GM12878 (cell line): ENCODE measurements around the gene SLC25A44. TPM values are rescaled to one million over a fixed set of nuclear protein-coding genes. Genes with fewer than 3 reads are reported as not detected.

Experiments
- ATAC-seq: fragments of 200-7000 bp; cut with Tn5 transposase; 3 replicates; pipeline ENCODE4 v1.9.1; 2020; ENCODE audit warnings: mild to moderate bottlenecking, moderate library complexity
- BruUV-seq: library from RNA; stranded (reverse); fragments of 400-500 nt; replicated peaks from 2 replicates; lab custom pipeline; 2021; lab: Mats Ljungman, UMichigan
- CTCF ChIA-PET: fragments of 300-600 bp; sonication (Branson Sonifier 250); formaldehyde crosslinking; extraction: SDS; loops from one replicate; lab custom pipeline; 2021; ENCODE audit warnings: inconsistent platforms; lab: Yijun Ruan, JAX
- POLR2A ChIA-PET: fragments of 350-600 bp; formaldehyde crosslinking; extraction: SDS; loops from one replicate; lab custom pipeline; 2021; ENCODE audit warnings: inconsistent platforms; lab: Charles Lee
- RAD21 ChIA-PET: fragments of 300-600 bp; sonication (Branson Sonifier 250); formaldehyde crosslinking; loops from one replicate; lab custom pipeline; 2023; ENCODE audit warnings: antibody characterized with exemption; ENCODE audit not compliant: unreplicated experiment; lab: Charles Lee
- SMC1A ChIA-PET: fragments of 300-600 bp; sonication (Branson Sonifier 250); formaldehyde crosslinking; loops from one replicate; lab custom pipeline; 2023; ENCODE audit not compliant: unreplicated experiment, uncharacterized antibody; lab: Charles Lee
- DNase-seq: peaks from one replicate; pipeline ENCODE4 v3.0.0-alpha.2; 2011; ENCODE audit warnings: low read depth, low spot score
- FAIRE-seq: peaks from 3 replicates; lab custom pipeline; 2011; peaks lifted over from hg19 to GRCh38; lab: Jason Lieb, UNC
- H2AFZ ChIP-seq: 2 replicates; pipeline ENCODE4 v1.6.0; 2011; ENCODE audit warnings: low read depth, low read length, control low read depth; ENCODE audit not compliant: control insufficient read depth
- H3K27ac ChIP-seq: 2 replicates; pipeline ENCODE4 v1.5.1; 2011; ENCODE audit warnings: control low read depth; ENCODE audit not compliant: control insufficient read depth, insufficient read depth
- H3K27me3 ChIP-seq, 2 experiments: replicated peaks in 1 of 2; 2 replicates each; pipeline versions ENCODE4 v1.6.0 to v1.6.1; 2011; ENCODE audit warnings: low read length in 1 of 2; ENCODE audit not compliant: control insufficient read depth in 2 of 2, insufficient read depth in 2 of 2
- H3K36me3 ChIP-seq, 2 experiments: 2 replicates each; pipeline ENCODE4 v1.5.1; 2011; ENCODE audit warnings: low read length in 1 of 2; ENCODE audit not compliant: control insufficient read depth in 2 of 2, insufficient read depth in 2 of 2
- H3K4me1 ChIP-seq: 2 replicates; pipeline ENCODE4 v1.6.1; 2011; ENCODE audit warnings: mild to moderate bottlenecking, low read length, moderate library complexity, mixed read lengths; ENCODE audit not compliant: control insufficient read depth, insufficient read depth
- H3K4me2 ChIP-seq: 2 replicates; pipeline ENCODE4 v1.6.0; 2011; ENCODE audit warnings: control low read depth; ENCODE audit not compliant: control insufficient read depth, insufficient read depth
- H3K4me3 ChIP-seq: fragments of 200-600 bp; sonication (generic); 2 replicates; pipeline ENCODE4 v1.5.1; 2016
- H3K79me2 ChIP-seq: 2 replicates; pipeline ENCODE4 v1.6.0; 2011; ENCODE audit warnings: low read length; ENCODE audit not compliant: control insufficient read depth, insufficient read depth
- H3K9ac ChIP-seq: 2 replicates; pipeline ENCODE4 v1.8.0; 2011; ENCODE audit warnings: low read length, control low read depth, mixed read lengths; ENCODE audit not compliant: control insufficient read depth, insufficient read depth
- H3K9me3 ChIP-seq: replicated peaks from 3 replicates; pipeline ENCODE4 v1.5.1; 2011; ENCODE audit warnings: mild to moderate bottlenecking, low read length; ENCODE audit not compliant: control insufficient read depth, insufficient read depth
- H4K20me1 ChIP-seq: 2 replicates; pipeline ENCODE4 v1.6.0; 2011; ENCODE audit not compliant: control insufficient read depth, insufficient read depth
- ATF7 ChIP-seq: fragments of 450-650 bp; IDR thresholded peaks from 2 replicates; pipeline ENCODE4 v1.6.1; 2016; ENCODE audit warnings: low read depth, mild to moderate bottlenecking
- BHLHE40 ChIP-seq, 2 experiments: fragments of 450-650 bp in 1 of 2; IDR thresholded peaks; 2 replicates each; pipeline ENCODE4 v1.6.1; 2011 to 2017; ENCODE audit warnings: low read depth in 2 of 2, borderline replicate concordance in 1 of 2, improper control_type of control experiment in 1 of 2, low read length in 1 of 2, mild to moderate bottlenecking in 1 of 2
- BMI1 ChIP-seq: fragments of 450-650 bp; IDR thresholded peaks from 2 replicates; pipeline ENCODE4 v1.6.1; 2016; ENCODE audit warnings: mild to moderate bottlenecking, moderate library complexity, borderline replicate concordance
- BRCA1 ChIP-seq: IDR thresholded peaks from 2 replicates; pipeline ENCODE4 v1.6.1; 2011; ENCODE audit warnings: low read depth, low read length, improper control_type of control experiment
- EP300 ChIP-seq, 2 experiments: fragments of 150-350 bp in 1 of 2; IDR thresholded peaks; 2 replicates each; pipeline ENCODE4 v1.6.1; 2011 to 2012; ENCODE audit warnings: low read depth in 2 of 2, low read length in 2 of 2, borderline replicate concordance in 1 of 2, improper control_type of control experiment in 1 of 2, inconsistent platforms in 1 of 2; ENCODE audit not compliant: control insufficient read depth in 1 of 2
- ETV6 ChIP-seq, 2 experiments: fragments of 450-650 bp in 1 of 2; IDR thresholded peaks in 1 of 2; conservative IDR thresholded peaks in 1 of 2; 2 replicates each; pipeline ENCODE4 v1.6.1; 2014; ENCODE audit warnings: antibody characterized with exemption in 1 of 2, borderline replicate concordance in 1 of 2, low read depth in 1 of 2, mild to moderate bottlenecking in 1 of 2, moderate library complexity in 1 of 2
- FOS ChIP-seq: IDR thresholded peaks from 3 replicates; pipeline ENCODE4 v1.6.1; 2011; ENCODE audit warnings: borderline replicate concordance; ENCODE audit not compliant: insufficient read length; ENCODE audit errors: extremely low read depth
- GATAD2B ChIP-seq: fragments of 450-650 bp; conservative IDR thresholded peaks from 2 replicates; pipeline ENCODE4 v1.6.1; 2017; ENCODE audit warnings: low read depth, mild to moderate bottlenecking, moderate library complexity
- HCFC1 ChIP-seq: fragments of 150-350 bp; IDR thresholded peaks from 2 replicates; pipeline ENCODE4 v1.6.1; 2014; ENCODE audit warnings: low read length
- HDAC6 ChIP-seq: fragments of 200-600 bp; sonication (generic); IDR thresholded peaks from one replicate; pipeline ENCODE4 v1.8.0; 2017; ENCODE audit warnings: antibody characterized with exemption; ENCODE audit not compliant: unreplicated experiment
- JUND ChIP-seq: IDR thresholded peaks from 2 replicates; pipeline ENCODE4 v1.6.1; 2012; ENCODE audit warnings: low read depth, mild to moderate bottlenecking, low read length, improper control_type of control experiment, moderate library complexity
- KLF5 ChIP-seq: fragments of 450-650 bp; IDR thresholded peaks from 2 replicates; pipeline ENCODE4 v1.6.1; 2014; ENCODE audit warnings: mild to moderate bottlenecking; ENCODE audit not compliant: partially characterized antibody
- NBN ChIP-seq: fragments of 450-650 bp; IDR thresholded peaks from 2 replicates; pipeline ENCODE4 v1.6.1; 2016
- POLR2A ChIP-seq: IDR thresholded peaks from 2 replicates; pipeline ENCODE4 v1.6.1; 2011; ENCODE audit warnings: low read depth, mild to moderate bottlenecking, low read length
- POLR2AphosphoS5 ChIP-seq: IDR thresholded peaks from 2 replicates; pipeline ENCODE4 v1.6.1; 2011; ENCODE audit warnings: mild to moderate bottlenecking, low read length, inconsistent platforms
- POU2F2 ChIP-seq: IDR thresholded peaks from 3 replicates; pipeline ENCODE4 v1.6.1; 2011; ENCODE audit warnings: low read depth, mild to moderate bottlenecking, low read length, borderline replicate concordance
- SPI1 ChIP-seq: IDR thresholded peaks from 2 replicates; pipeline ENCODE4 v1.6.1; 2011; ENCODE audit warnings: low read depth, mild to moderate bottlenecking, low read length, moderate library complexity, borderline replicate concordance; ENCODE audit not compliant: insufficient read depth
- ZNF24 ChIP-seq: fragments of 450-650 bp; IDR thresholded peaks from 2 replicates; pipeline ENCODE4 v1.6.1; 2017; ENCODE audit warnings: antibody characterized with exemption, mild to moderate bottlenecking
- WGBS: methylation state at CpG from one replicate; pipeline ENCODE4 v1.1.6; 2016; ENCODE audit warnings: low lambda C conversion rate; ENCODE audit not compliant: insufficient replicate concordance, insufficient coverage; ENCODE audit errors: missing lambda C conversion rate; 5-methylcytosine and 5-hydroxymethylcytosine counted together
- in situ Hi-C: fragments of 300-500 bp; cut with MboI; formaldehyde crosslinking; loops from 9 replicates; pipeline ENCODE4 v1.14.3; 2018; ENCODE audit warnings: mixed read lengths
- intact Hi-C: fragments of 100-400 bp; cut with micrococcal nuclease; formaldehyde crosslinking; loops from one replicate; pipeline ENCODE4 v1.14.2; 2022; ENCODE audit not compliant: unreplicated experiment
- polyA plus RNA-seq, 11 experiments: library from polyadenylated mRNA; depleted of rRNA in 4 of 11; unstranded in 6 of 11; stranded (reverse) in 5 of 11; fragments of >200 nt; fragmentation: Nextera tagmentation in 4 of 11; fragmentation: Illumina TruSeq in 1 of 11; extraction: Ambion mirVana in 4 of 11; extraction: Trizol in 1 of 11; gene quantifications; 1 replicate in 1 of 11; 2 replicates in 10 of 11; pipeline versions ENCODE4 v1.2.1 to v1.2.3, GENCODE V29; 2011 to 2016; ENCODE audit warnings: inconsistent platforms in 2 of 11, missing spikeins in 2 of 11, low read depth in 1 of 11
- total RNA-seq, 4 experiments: library from RNA; depleted of rRNA in 3 of 4; stranded (reverse); fragments of >200 nt in 3 of 4; fragmentation: Illumina TruSeq in 1 of 4; extraction: Trizol in 1 of 4; gene quantifications; 2 replicates each; pipeline versions ENCODE4 v1.2.1 to v1.2.3, GENCODE V29; 2013 to 2021
- TF ChIP-seq, protein P1 (sequence below): IDR thresholded peaks from 2 replicates; pipeline ENCODE4 v1.6.1; 2012; ENCODE audit warnings: mild to moderate bottlenecking, low read depth, low read length

SLC25A44 gene
- total and polyA plus RNA-seq, 10 of the 15 experiments (the other 5 are each of a cell fraction or from before 2014, with no cell fraction given): 7.1 to 43.3 (median 30.4) TPM

DNA sequence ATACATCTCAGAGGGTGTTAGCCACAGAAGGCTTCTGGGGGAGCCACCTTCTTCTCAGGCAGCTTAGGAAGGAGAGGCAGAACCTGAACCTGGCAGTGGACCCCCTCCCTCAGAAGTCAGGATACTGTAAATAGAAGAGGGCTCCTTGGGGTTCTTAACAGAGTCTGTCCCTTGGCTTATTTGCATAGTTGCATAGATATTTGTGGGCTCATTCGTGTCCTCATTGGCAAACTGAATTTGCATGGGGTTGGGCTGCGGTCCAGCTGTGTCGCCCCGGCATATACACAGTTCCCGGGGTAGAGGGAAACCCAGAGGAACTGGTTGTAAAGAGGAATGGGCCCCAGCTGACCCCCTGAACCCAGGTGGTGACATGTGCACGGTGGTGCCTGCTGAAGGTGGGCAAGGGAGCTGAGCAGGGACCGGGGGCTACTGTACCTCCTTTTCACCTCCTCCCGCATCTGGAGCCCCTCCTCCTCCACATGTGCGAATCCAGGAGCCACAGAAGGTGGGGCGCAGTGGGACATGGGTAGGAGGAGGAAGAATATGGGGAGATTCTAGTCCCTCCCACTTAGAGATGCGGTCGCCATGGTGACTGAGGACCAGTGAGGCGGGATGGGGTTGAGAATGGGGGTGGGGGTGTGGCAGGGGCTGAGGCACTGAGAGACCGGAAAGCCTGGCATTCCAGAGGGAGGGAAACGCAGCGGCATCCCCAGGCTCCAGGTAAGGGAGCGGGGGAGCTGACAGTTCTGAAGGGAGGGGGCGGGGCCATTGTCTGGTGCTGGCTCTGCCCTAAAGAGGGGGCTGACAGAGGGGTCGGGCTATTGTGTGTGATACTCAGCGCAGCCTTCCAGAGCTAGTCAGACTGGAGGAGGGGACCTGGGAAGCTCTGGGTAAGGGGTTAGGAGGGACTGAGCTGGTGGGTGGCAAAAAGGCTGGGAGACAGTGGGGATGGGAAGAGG is 44.3 kb upstream of the SLC25A44 start:
- POLR2A ChIA-PET: interaction anchor here (0.7 to 11.7 kb wide), 13 partner anchors 8 to 301 kb away, joined by 3 to 158 read pairs (median 5); partner anchors contain the start of genes PMF1 and SLC25A44
- Histone ChIP-seq H3K36me3 (no peaks in the 10 kb centered on the region), H3K27me3 (no peaks in the 10 kb centered on the region), H3K4me1 (peaks cover 77% of the 10 kb centered on the region), H3K27ac (peak overlapping the region; percentile 82), H3K79me2 (peaks cover 13% of the 10 kb centered on the region), H2AFZ (peak overlapping the region; percentile 45), H4K20me1 (no peaks in the 10 kb centered on the region), H3K4me3 (peak overlapping the region; percentile 52), H3K4me2 (peak overlapping the region; percentile 95), H3K9ac (peak overlapping the region; percentile 38; the same call in 1 of the 2 replicates), H3K9me3 (no peaks in the 10 kb centered on the region)
- SMC1A ChIA-PET: interaction anchor here (0.8 to 22.3 kb wide), 14 partner anchors 15 to 74 kb away, joined by 3 to 411 read pairs (median 8); partner anchors contain the start of genes PMF1 and SLC25A44
- WGBS: 10% methylated on average over 20 of the region's 20 CpGs
- DNase-seq (peak; percentile 79), ATAC-seq (peak; percentile 55), FAIRE-seq (peak; percentile 59)
- in situ Hi-C loops: loop anchor here (5.0 kb wide), 1 partner anchor 73 kb away; no protein-coding TSS in a partner anchor
- no TSS peak for BruUV-seq
- RAD21 ChIA-PET: interaction anchor here (0.7 to 17.9 kb wide), 20 partner anchors 8 to 351 kb away, joined by 3 to 361 read pairs (median 5); partner anchors contain the start of genes LMNA, MEF2D, PMF1 and SLC25A44
- intact Hi-C loops: loop anchor here (5.0 kb wide), 1 partner anchor 168 kb away; no protein-coding TSS in a partner anchor
- CTCF ChIA-PET: interaction anchor here (0.7 to 16.8 kb wide), 15 partner anchors 8 to 296 kb away, joined by 3 to 502 read pairs (median 13); partner anchors contain the start of genes PMF1, SLC25A44 and SMG5
- TF ChIP-seq JUND (peak; percentile 20; the same call in 1 of the 2 replicates), EP300 (IDR thresholded peaks at IDR 0.05; ENCODE audit: borderline replicate concordance in 1 of 2, control insufficient read depth in 1 of 2, low read depth in 2 of 2, low read length in 2 of 2) (peak; percentile 30 to 64; a peak in 1 of 4 replicates), HDAC6 (no peak), HCFC1 (0 out of 2 replicates have a peak, but pooled peaks have one; percentile 18), GATAD2B (peak; percentile 62), BHLHE40 (IDR thresholded peaks at IDR 0.05; ENCODE audit: borderline replicate concordance in 1 of 2, low read depth in 2 of 2, low read length in 1 of 2) (peak; percentile 65 to 72; a peak in 3 of 4 replicates), NBN (peak; percentile 66; the same call in 1 of the 2 replicates), POLR2AphosphoS5 (peak; percentile 65; the same call in 1 of the 2 replicates), KLF5 (peak; percentile 95), BMI1 (peak; percentile 77; the same call in 1 of the 2 replicates), POLR2A (peak; percentile 69), ATF7 (peak; percentile 89), FOS (no peak), ZNF24 (no peak), BRCA1 (no peak), POU2F2 (peak; percentile 99), SPI1 (peak; percentile 38; the same call in 1 of the 2 replicates), ETV6 (conservative IDR thresholded peaks at IDR 0.05 in 1 of 2, IDR thresholded peaks at IDR 0.05 in 1 of 2; ENCODE audit: borderline replicate concordance in 1 of 2, low read depth in 1 of 2) (no peak)
- TF ChIP-seq, protein P1, sequence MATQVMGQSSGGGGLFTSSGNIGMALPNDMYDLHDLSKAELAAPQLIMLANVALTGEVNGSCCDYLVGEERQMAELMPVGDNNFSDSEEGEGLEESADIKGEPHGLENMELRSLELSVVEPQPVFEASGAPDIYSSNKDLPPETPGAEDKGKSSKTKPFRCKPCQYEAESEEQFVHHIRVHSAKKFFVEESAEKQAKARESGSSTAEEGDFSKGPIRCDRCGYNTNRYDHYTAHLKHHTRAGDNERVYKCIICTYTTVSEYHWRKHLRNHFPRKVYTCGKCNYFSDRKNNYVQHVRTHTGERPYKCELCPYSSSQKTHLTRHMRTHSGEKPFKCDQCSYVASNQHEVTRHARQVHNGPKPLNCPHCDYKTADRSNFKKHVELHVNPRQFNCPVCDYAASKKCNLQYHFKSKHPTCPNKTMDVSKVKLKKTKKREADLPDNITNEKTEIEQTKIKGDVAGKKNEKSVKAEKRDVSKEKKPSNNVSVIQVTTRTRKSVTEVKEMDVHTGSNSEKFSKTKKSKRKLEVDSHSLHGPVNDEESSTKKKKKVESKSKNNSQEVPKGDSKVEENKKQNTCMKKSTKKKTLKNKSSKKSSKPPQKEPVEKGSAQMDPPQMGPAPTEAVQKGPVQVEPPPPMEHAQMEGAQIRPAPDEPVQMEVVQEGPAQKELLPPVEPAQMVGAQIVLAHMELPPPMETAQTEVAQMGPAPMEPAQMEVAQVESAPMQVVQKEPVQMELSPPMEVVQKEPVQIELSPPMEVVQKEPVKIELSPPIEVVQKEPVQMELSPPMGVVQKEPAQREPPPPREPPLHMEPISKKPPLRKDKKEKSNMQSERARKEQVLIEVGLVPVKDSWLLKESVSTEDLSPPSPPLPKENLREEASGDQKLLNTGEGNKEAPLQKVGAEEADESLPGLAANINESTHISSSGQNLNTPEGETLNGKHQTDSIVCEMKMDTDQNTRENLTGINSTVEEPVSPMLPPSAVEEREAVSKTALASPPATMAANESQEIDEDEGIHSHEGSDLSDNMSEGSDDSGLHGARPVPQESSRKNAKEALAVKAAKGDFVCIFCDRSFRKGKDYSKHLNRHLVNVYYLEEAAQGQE: no peak
